ENCODE results near the gene ANKRD2.

ANKRD2 gene

DNA sequence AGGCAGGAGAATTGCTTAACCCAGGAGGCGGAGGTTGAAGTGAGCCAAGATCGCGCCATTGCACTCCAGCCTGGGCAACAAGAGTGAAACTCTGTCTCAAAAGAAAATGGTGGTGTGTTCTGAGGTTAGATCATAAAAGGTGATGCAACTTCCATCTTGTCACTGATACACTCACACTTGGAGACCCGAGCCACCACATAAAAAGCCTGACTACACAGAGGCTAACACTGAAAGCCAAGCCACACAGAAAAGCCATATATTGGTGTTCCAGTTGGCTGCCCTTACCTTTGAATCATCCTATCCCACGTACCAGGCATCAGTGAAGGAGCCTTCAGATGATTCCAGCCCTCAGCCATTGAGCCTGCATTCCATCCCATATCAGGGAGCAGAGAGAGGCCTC is 56.7 kb downstream of the ANKRD2 start:
- no peaks in the 10 kb centered on the region for H3K27me3 ChIP-seq (replicated peaks; ENCODE audit: control insufficient read depth, insufficient read depth, low read length)
- TF ChIP-seq, protein P1, sequence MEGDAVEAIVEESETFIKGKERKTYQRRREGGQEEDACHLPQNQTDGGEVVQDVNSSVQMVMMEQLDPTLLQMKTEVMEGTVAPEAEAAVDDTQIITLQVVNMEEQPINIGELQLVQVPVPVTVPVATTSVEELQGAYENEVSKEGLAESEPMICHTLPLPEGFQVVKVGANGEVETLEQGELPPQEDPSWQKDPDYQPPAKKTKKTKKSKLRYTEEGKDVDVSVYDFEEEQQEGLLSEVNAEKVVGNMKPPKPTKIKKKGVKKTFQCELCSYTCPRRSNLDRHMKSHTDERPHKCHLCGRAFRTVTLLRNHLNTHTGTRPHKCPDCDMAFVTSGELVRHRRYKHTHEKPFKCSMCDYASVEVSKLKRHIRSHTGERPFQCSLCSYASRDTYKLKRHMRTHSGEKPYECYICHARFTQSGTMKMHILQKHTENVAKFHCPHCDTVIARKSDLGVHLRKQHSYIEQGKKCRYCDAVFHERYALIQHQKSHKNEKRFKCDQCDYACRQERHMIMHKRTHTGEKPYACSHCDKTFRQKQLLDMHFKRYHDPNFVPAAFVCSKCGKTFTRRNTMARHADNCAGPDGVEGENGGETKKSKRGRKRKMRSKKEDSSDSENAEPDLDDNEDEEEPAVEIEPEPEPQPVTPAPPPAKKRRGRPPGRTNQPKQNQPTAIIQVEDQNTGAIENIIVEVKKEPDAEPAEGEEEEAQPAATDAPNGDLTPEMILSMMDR (IDR thresholded peaks at IDR 0.05; ENCODE audit: insufficient read depth, low read length, poor library complexity, severe bottlenecking) = no peak
- DNase-seq (ENCODE audit: extremely low read depth, insufficient read length) = no peak

DNA sequence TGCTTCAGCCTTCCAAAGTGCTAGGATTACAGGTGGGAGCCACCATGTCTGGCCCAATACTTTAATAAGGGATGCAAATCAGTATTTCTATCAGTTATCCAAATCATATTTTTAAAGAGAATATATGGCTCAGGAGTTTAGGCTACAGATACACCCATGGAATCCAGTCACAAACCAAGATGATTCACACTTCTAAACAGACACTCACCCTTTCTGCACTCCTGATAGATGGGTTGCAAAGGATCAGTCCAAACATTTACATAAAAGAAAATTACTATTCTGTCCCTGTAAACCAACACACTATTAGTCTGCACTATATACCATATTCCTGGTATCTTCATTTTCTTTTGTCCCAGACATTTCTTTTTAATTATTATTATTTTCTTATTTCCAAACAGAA is 58.5 kb downstream of the ANKRD2 start:
- DNase-seq (ENCODE audit: extremely low read depth, insufficient read length) = no peak
- TF ChIP-seq, protein P1 (IDR thresholded peaks at IDR 0.05; ENCODE audit: insufficient read depth, low read length, poor library complexity, severe bottlenecking) = no peak
- H3K4me3 ChIP-seq (replicated peaks; ENCODE audit: low read depth, low read length) = no peak overlapping the region
- no peaks in the 10 kb centered on the region for H3K27me3 ChIP-seq (replicated peaks; ENCODE audit: control insufficient read depth, insufficient read depth, low read length)
- H3K36me3 ChIP-seq (ENCODE audit: control insufficient read depth, insufficient read depth, low read length) = no peaks in the 10 kb centered on the region

More for the DNA sequence above, 56.7 kb downstream of the ANKRD2 start:
- Histone ChIP-seq H3K36me3 (ENCODE audit: control insufficient read depth, insufficient read depth, low read length) (no peaks in the 10 kb centered on the region), H3K4me3 (replicated peaks; ENCODE audit: low read depth, low read length) (no peak overlapping the region)

DNA sequence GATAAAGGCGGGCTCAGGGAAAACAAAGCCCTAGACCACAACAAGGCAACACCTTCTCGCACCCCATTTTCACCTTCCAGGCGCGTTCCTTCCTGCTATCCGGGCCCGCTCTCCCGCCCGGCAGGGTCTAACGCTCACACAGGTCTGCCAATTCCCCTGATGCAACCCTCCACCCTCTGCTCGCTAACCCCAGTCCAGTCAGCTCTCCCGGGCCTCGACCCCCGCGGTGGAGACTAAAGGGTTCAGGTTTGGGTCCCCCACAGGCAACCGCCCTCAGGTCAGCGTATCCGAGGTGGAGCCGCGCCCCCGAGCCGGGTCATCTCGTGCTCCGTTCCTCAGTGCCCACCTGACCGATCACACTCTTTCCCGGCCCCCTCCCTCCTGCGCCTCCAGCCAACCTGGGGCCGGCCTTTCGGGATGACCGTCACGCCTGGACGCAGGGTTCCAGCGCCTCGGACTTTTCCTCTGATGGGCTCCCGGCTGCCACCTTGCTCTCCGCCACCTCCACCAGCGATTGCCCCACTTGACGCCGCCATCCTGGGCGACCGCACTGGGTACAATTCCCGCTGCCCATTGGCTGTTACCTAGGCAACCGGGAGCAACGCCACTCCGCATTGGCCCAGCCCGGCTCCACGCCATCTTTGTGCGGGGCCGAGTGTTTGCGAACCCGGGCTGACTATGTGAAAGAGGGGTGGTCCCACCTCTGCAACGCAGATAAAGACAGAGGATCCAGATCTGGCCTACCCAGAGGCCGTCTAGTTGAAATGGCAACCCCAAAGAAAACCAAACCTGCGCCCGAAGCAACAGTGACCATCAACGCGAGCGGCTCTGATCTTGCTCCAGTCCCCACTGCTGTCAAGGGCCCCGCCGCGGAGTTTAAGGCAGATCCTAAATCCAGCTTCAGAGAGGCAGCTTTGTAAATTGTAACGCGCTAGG is 60.6 kb downstream of the ANKRD2 start, which contains the start of gene MORN4:
TSS of gene MORN4 (minus strand) at position 552 of the 936 bp plus-strand sequence. CDS start 13,847 bp downstream, outside the sequence.
- DNase-seq (ENCODE audit: extremely low read depth, insufficient read length) = peak; percentile 87
- H3K27me3 ChIP-seq (replicated peaks; ENCODE audit: control insufficient read depth, insufficient read depth, low read length) = no peaks in the 10 kb centered on the region
- peak within 1 kb of the TSS; percentile 78 for H3K4me3 ChIP-seq (replicated peaks; ENCODE audit: low read depth, low read length)
- TF ChIP-seq, protein P1 (IDR thresholded peaks at IDR 0.05; ENCODE audit: insufficient read depth, low read length, poor library complexity, severe bottlenecking) = no peak
- no peaks in the 10 kb centered on the region for H3K36me3 ChIP-seq (ENCODE audit: control insufficient read depth, insufficient read depth, low read length)
